Stimulated activated CD4-positive, alpha-beta T cell treated with anti-CD3 and anti-CD28 coated beads, Interleukin-1b, Interleukin-23, amount 100 ng/mL, for 1 hour (primary cell): ENCODE results near the gene CLEC16A.
"Not testable (repeated sequence)": the region's sequence is repeated elsewhere in the genome, so short reads cannot be mapped to it uniquely, and the experiment has no call there.

Experiments
- DNase-seq, 2 donors: peaks; one replicate each; pipeline ENCODE4 v3.0.0-alpha.2; 2020; ENCODE audit warnings: low read depth in 2 of 2

CLEC16A gene

GRCh38 chr16:11099672-11100205 is 155.4 kb downstream of the CLEC16A start:
- no peak for DNase-seq

- no peak for DNase-seq
Measured at GRCh38 chr16:11100239-11100750, 155.9 kb downstream of the CLEC16A start.

- no peak for DNase-seq
Measured at GRCh38 chr16:11101283-11101682, 156.9 kb downstream of the CLEC16A start.

- DNase-seq, result no peak
Measured at GRCh38 chr16:11101695-11102522, 157.5 kb downstream of the CLEC16A start.

- DNase-seq, result no peak
Measured at GRCh38 chr16:11102523-11102898, 158.1 kb downstream of the CLEC16A start.

GRCh38 chr16:11103301-11103700 is 158.9 kb downstream of the CLEC16A start:
- not testable (repeated sequence) for DNase-seq

- no peak for DNase-seq
Measured at GRCh38 chr16:11104168-11105037, 160.0 kb downstream of the CLEC16A start.

GRCh38 chr16:11105038-11105903 is 160.9 kb downstream of the CLEC16A start:
- no peak for DNase-seq

GRCh38 chr16:11106726-11107125 is 162.4 kb downstream of the CLEC16A start:
- no peak for DNase-seq

- no peak for DNase-seq
Measured at GRCh38 chr16:11107780-11108465, 163.6 kb downstream of the CLEC16A start.

- DNase-seq, result no peak
Measured at GRCh38 chr16:11108466-11108805, 164.1 kb downstream of the CLEC16A start.

GRCh38 chr16:11109566-11109965 is 165.2 kb downstream of the CLEC16A start:
- DNase-seq, result no peak

GRCh38 chr16:11111150-11111549 is 166.8 kb downstream of the CLEC16A start:
- DNase-seq, result no peak

- DNase-seq, result no peak
Measured at GRCh38 chr16:11111856-11112634, 167.7 kb downstream of the CLEC16A start.

- no peak for DNase-seq
Measured at GRCh38 chr16:11112723-11113348, 168.5 kb downstream of the CLEC16A start.

- no peak for DNase-seq
Measured at GRCh38 chr16:11114366-11115164, 170.2 kb downstream of the CLEC16A start.

GRCh38 chr16:11117576-11118211 is 173.3 kb downstream of the CLEC16A start:
- DNase-seq, result no peak

GRCh38 chr16:11118479-11118878 is 174.1 kb downstream of the CLEC16A start:
- no peak for DNase-seq
